PC-3 (cell line): Measurements from ENCODE around the gene TTC28. TPM values are rescaled to one million over a fixed set of nuclear protein-coding genes. Genes with fewer than 3 reads are reported as not detected.
A peak's percentile ranks its signal among the peaks of the same experiment; 100 is the strongest.

Experiments
- ATAC-seq: fragments of 200-7000 bp; cut with Tn5 transposase; 2 replicates; pipeline ENCODE4 v1.9.1; 2020; ENCODE audit warnings: mild to moderate bottlenecking, moderate library complexity
- BruUV-seq: library from RNA; stranded (reverse); fragments of 400-500 nt; replicated peaks from 2 replicates; lab custom pipeline; 2021; lab: Mats Ljungman, UMichigan
- CTCF ChIA-PET: fragments of 300-600 bp; sonication (Branson Sonifier 250); formaldehyde crosslinking; loops from one replicate; lab custom pipeline; 2022; ENCODE audit warnings: antibody characterized with exemption; lab: Charles Lee
- POLR2A ChIA-PET: fragments of 300-600 bp; sonication (Branson Sonifier 250); formaldehyde crosslinking; loops from one replicate; lab custom pipeline; 2022; ENCODE audit warnings: antibody characterized with exemption; ENCODE audit not compliant: unreplicated experiment; lab: Charles Lee
- DNase-seq: peaks from one replicate; pipeline ENCODE4 v3.0.0-alpha.2; 2015
- H2AFZ ChIP-seq: fragments of 300-600 bp; sonication (generic); 2 replicates; pipeline ENCODE4 v1.6.0; 2016; ENCODE audit warnings: antibody characterized with exemption, low read length
- H3F3A ChIP-seq: fragments of 300-600 bp; sonication (generic); one replicate; pipeline ENCODE4 v1.6.0; 2017; ENCODE audit warnings: antibody characterized with exemption, low read length, control low read depth, mild to moderate bottlenecking; ENCODE audit not compliant: unreplicated experiment
- H3K27ac ChIP-seq: fragments of 300-600 bp; sonication (generic); 2 replicates; pipeline ENCODE4 v1.5.1; 2016; ENCODE audit warnings: mild to moderate bottlenecking, low read length
- H3K27me3 ChIP-seq: fragments of 300-600 bp; sonication (generic); 2 replicates; pipeline ENCODE4 v1.6.1; 2016; ENCODE audit warnings: low read length, mixed read lengths
- H3K36me3 ChIP-seq: fragments of 300-600 bp; sonication (generic); 2 replicates; pipeline ENCODE4 v1.6.1; 2016; ENCODE audit warnings: low read depth, mixed run types, low read length, mixed read lengths
- H3K4me1 ChIP-seq: fragments of 300-600 bp; sonication (generic); 2 replicates; pipeline ENCODE4 v1.5.1; 2016; ENCODE audit warnings: low read length; ENCODE audit not compliant: insufficient read depth
- H3K4me2 ChIP-seq: fragments of 300-600 bp; sonication (generic); 2 replicates; pipeline ENCODE4 v1.6.0; 2016; ENCODE audit warnings: low read length
- H3K4me3 ChIP-seq: fragments of 300-600 bp; sonication (generic); 2 replicates; pipeline ENCODE4 v1.5.1; 2016; ENCODE audit warnings: mild to moderate bottlenecking, low read length, mixed read lengths
- H3K79me2 ChIP-seq: fragments of 300-600 bp; sonication (generic); 2 replicates; pipeline ENCODE4 v1.6.1; 2017; ENCODE audit warnings: low read length, mixed read lengths
- H3K9ac ChIP-seq: fragments of 300-600 bp; sonication (generic); 2 replicates; pipeline ENCODE4 v1.6.0; 2016; ENCODE audit warnings: mild to moderate bottlenecking, low read length
- H3K9me2 ChIP-seq: fragments of 300-600 bp; sonication (generic); replicated peaks from 2 replicates; pipeline ENCODE4 v1.6.1; 2016; ENCODE audit warnings: mixed run types, low read length, mixed read lengths
- H3K9me3 ChIP-seq: fragments of 300-600 bp; sonication (generic); 2 replicates; pipeline ENCODE4 v1.6.1; 2016; ENCODE audit warnings: low read length, mixed read lengths
- H4K20me1 ChIP-seq: fragments of 300-600 bp; sonication (generic); 2 replicates; pipeline ENCODE4 v1.6.1; 2016; ENCODE audit warnings: low read length, mixed read lengths
- CTCF ChIP-seq: fragments of 300-600 bp; sonication (generic); conservative IDR thresholded peaks from 2 replicates; pipeline ENCODE4 v1.5.1; 2017; ENCODE audit warnings: antibody characterized with exemption, low read depth, mild to moderate bottlenecking, low read length
- EZH2 ChIP-seq: fragments of 300-600 bp; sonication (generic); IDR thresholded peaks from one replicate; pipeline ENCODE4 v1.6.1; 2017; ENCODE audit warnings: antibody characterized with exemption, mild to moderate bottlenecking, low read length; ENCODE audit not compliant: unreplicated experiment
- EZH2phosphoT487 ChIP-seq: fragments of 300-600 bp; sonication (generic); IDR thresholded peaks from 2 replicates; pipeline ENCODE4 v1.6.1; 2018; ENCODE audit warnings: mild to moderate bottlenecking, antibody characterized with exemption, low read length, borderline replicate concordance
- intact Hi-C: fragments of 100-400 bp; cut with micrococcal nuclease; formaldehyde crosslinking; loops from 2 replicates; pipeline ENCODE4 v1.9.0; 2023
- total RNA-seq: library from RNA; depleted of rRNA; stranded (reverse); fragments of >200 nt; gene quantifications from 2 replicates; pipeline ENCODE4 v1.2.3, GENCODE V29; 2014

TTC28 gene
- total RNA-seq, 1 experiment from 2014 or later: 6.3 TPM

- Histone ChIP-seq H3F3A (no peaks in the 10 kb centered on the region), H3K9ac (no peak overlapping the region), H2AFZ (no peak overlapping the region), H3K4me2 (no peak overlapping the region), H3K79me2 (no peaks in the 10 kb centered on the region), H3K4me3 (no peak overlapping the region), H4K20me1 (no peaks in the 10 kb centered on the region), H3K4me1 (no peaks in the 10 kb centered on the region), H3K36me3 (no peaks in the 10 kb centered on the region), H3K27me3 (no peaks in the 10 kb centered on the region), H3K27ac (no peak overlapping the region), H3K9me3 (no peaks in the 10 kb centered on the region), H3K9me2 (no peaks in the 10 kb centered on the region)
- ATAC-seq: no peak
- CTCF ChIA-PET: no interaction called here
- no TSS peak for BruUV-seq
- POLR2A ChIA-PET: no interaction called here
- intact Hi-C loops: no loop called here
- no peak for TF ChIP-seq EZH2phosphoT487
- TF ChIP-seq EZH2: no peak
- no peak for TF ChIP-seq CTCF
- DNase-seq: no peak
Measured at GRCh38 chr22:28183078-28183860, 496.4 kb downstream of the TTC28 start.

- TF ChIP-seq EZH2 (no peak), EZH2phosphoT487 (no peak), CTCF (no peak)
- Histone ChIP-seq H3K9me3 (no peaks in the 10 kb centered on the region), H3F3A (no peaks in the 10 kb centered on the region), H4K20me1 (no peaks in the 10 kb centered on the region), H3K36me3 (no peaks in the 10 kb centered on the region), H3K79me2 (no peaks in the 10 kb centered on the region), H3K9ac (no peak overlapping the region), H3K4me2 (no peak overlapping the region), H3K4me3 (no peak overlapping the region), H3K27me3 (no peaks in the 10 kb centered on the region), H3K4me1 (no peaks in the 10 kb centered on the region), H3K9me2 (no peaks in the 10 kb centered on the region), H3K27ac (no peak overlapping the region), H2AFZ (no peak overlapping the region)
- BruUV-seq: no TSS peak
- intact Hi-C loops: no loop called here
- CTCF ChIA-PET: no interaction called here
- POLR2A ChIA-PET: interaction anchor here (0.6 kb wide), 1 partner anchor 580 kb away, joined by 4 read pairs; no protein-coding TSS in a partner anchor
- ATAC-seq: peak; percentile 84
- DNase-seq: peak; percentile 3
Measured at GRCh38 chr22:28180804-28181731, 498.6 kb downstream of the TTC28 start.
